GM19099 (cell line): ENCODE results near the gene COL4A3.

Source experiments
- POLR2A ChIP-seq: IDR thresholded peaks from 3 replicates; pipeline ENCODE4 v1.6.1; 2011; ENCODE audit warnings: low read depth; ENCODE audit not compliant: insufficient read length; ENCODE audit errors: extremely low read depth

The COL4A3 gene

GRCh38 chr2:227185615-227186232, 21.3 kb downstream of the COL4A3 start:
- TF ChIP-seq POLR2A = no peak

- TF ChIP-seq POLR2A = no peak
Measured at GRCh38 chr2:227186751-227187150, 22.3 kb downstream of the COL4A3 start.

GRCh38 chr2:227188292-227188691, 23.9 kb downstream of the COL4A3 start:
- TF ChIP-seq POLR2A = no peak

GRCh38 chr2:227191367-227191766, 26.9 kb downstream of the COL4A3 start:
- no peak for TF ChIP-seq POLR2A

GRCh38 chr2:227192491-227192890, 28.1 kb downstream of the COL4A3 start:
- no peak for TF ChIP-seq POLR2A

- no peak for TF ChIP-seq POLR2A
Measured at GRCh38 chr2:227194219-227194618, 29.8 kb downstream of the COL4A3 start.

GRCh38 chr2:227198866-227199265, 34.4 kb downstream of the COL4A3 start:
- TF ChIP-seq POLR2A = no peak

- no peak for TF ChIP-seq POLR2A
Measured at GRCh38 chr2:227201771-227202170, 37.3 kb downstream of the COL4A3 start.

GRCh38 chr2:227204452-227204851, 40.0 kb downstream of the COL4A3 start:
- TF ChIP-seq POLR2A = no peak

GRCh38 chr2:227205701-227206100, 41.3 kb downstream of the COL4A3 start:
- TF ChIP-seq POLR2A = no peak

GRCh38 chr2:227206406-227206805, 42.0 kb downstream of the COL4A3 start:
- TF ChIP-seq POLR2A = no peak

GRCh38 chr2:227207573-227207972, 43.1 kb downstream of the COL4A3 start:
- TF ChIP-seq POLR2A = no peak

GRCh38 chr2:227214622-227215041, 50.2 kb downstream of the COL4A3 start:
- no peak for TF ChIP-seq POLR2A

- no peak for TF ChIP-seq POLR2A
Measured at GRCh38 chr2:227219312-227220105, 55.1 kb downstream of the COL4A3 start.

GRCh38 chr2:227221120-227221519, 56.7 kb downstream of the COL4A3 start:
- no peak for TF ChIP-seq POLR2A

GRCh38 chr2:227222292-227222691, 57.9 kb downstream of the COL4A3 start:
- TF ChIP-seq POLR2A = no peak

GRCh38 chr2:227228061-227228667, 63.7 kb downstream of the COL4A3 start:
- no peak for TF ChIP-seq POLR2A

- TF ChIP-seq POLR2A = no peak
Measured at GRCh38 chr2:227230151-227230550, 65.7 kb downstream of the COL4A3 start.
